Panc1 (cell line): ENCODE results near the gene CCDC172. TPM values are rescaled to one million over a fixed set of nuclear protein-coding genes. Genes with fewer than 3 reads are reported as not detected.

Experiments used
- ATAC-seq: fragments of 200-7000 bp; cut with Tn5 transposase; 2 replicates; pipeline ENCODE4 v1.9.1; 2020; ENCODE audit warnings: mild to moderate bottlenecking, moderate library complexity
- BruUV-seq: library from RNA; stranded (reverse); fragments of 400-500 nt; replicated peaks from 2 replicates; lab custom pipeline; 2021; lab: Mats Ljungman, UMichigan
- CTCF ChIA-PET: fragments of 300-600 bp; sonication (Branson Sonifier 250); formaldehyde crosslinking; loops from one replicate; lab custom pipeline; 2022; ENCODE audit warnings: antibody characterized with exemption; lab: Charles Lee
- POLR2A ChIA-PET: fragments of 300-600 bp; sonication (Branson Sonifier 250); formaldehyde crosslinking; loops from one replicate; lab custom pipeline; 2022; ENCODE audit warnings: antibody characterized with exemption; lab: Charles Lee
- DNase-seq: peaks from one replicate; pipeline ENCODE4 v3.0.0-alpha.2; 2010; ENCODE audit warnings: low read depth, low spot score
- H3K27ac ChIP-seq: 2 replicates; pipeline ENCODE4 v1.5.1; 2011; ENCODE audit warnings: mild to moderate bottlenecking, low read length, inconsistent platforms
- H3K27me3 ChIP-seq: fragments of 200-500 bp; sonication (Bioruptor generic); 2 replicates; pipeline ENCODE4 v1.6.0; 2014; ENCODE audit warnings: low read length, inconsistent platforms; ENCODE audit not compliant: control insufficient read depth, insufficient read depth
- H3K36me3 ChIP-seq: fragments of 200-500 bp; sonication (Bioruptor generic); 2 replicates; pipeline ENCODE4 v1.5.1; 2014; ENCODE audit warnings: inconsistent platforms, mild to moderate bottlenecking, low read length, moderate library complexity; ENCODE audit not compliant: control insufficient read depth, insufficient read depth
- H3K4me1 ChIP-seq: 2 replicates; pipeline ENCODE4 v1.5.1; 2011; ENCODE audit warnings: inconsistent platforms, mild to moderate bottlenecking, low read length, moderate library complexity; ENCODE audit not compliant: control insufficient read depth, insufficient read depth
- H3K4me3 ChIP-seq, 2 experiments: 2 replicates each; pipeline ENCODE4 v1.5.1; 2011 to 2012; ENCODE audit warnings: low read depth in 2 of 2, low read length in 2 of 2, mild to moderate bottlenecking in 2 of 2, inconsistent platforms in 1 of 2, moderate library complexity in 1 of 2
- H3K9me3 ChIP-seq: fragments of 200-500 bp; sonication (Bioruptor generic); 2 replicates; pipeline ENCODE4 v1.5.1; 2014; ENCODE audit warnings: low read depth, mild to moderate bottlenecking, inconsistent platforms, low read length, moderate library complexity; ENCODE audit not compliant: control insufficient read depth, insufficient read depth
- CTCF ChIP-seq: fragments of 450-650 bp; IDR thresholded peaks from 2 replicates; pipeline ENCODE4 v1.5.1; 2017; ENCODE audit warnings: mild to moderate bottlenecking
- POLR2AphosphoS5 ChIP-seq: IDR thresholded peaks from 2 replicates; pipeline ENCODE4 v1.6.1; 2012; ENCODE audit warnings: mild to moderate bottlenecking, low read depth, low read length, moderate library complexity
- REST ChIP-seq, 2 experiments: IDR thresholded peaks; 2 replicates each; pipeline ENCODE4 v1.6.1; 2011 to 2012; ENCODE audit warnings: low read depth in 2 of 2, control low read depth in 1 of 2, low read length in 1 of 2, mild to moderate bottlenecking in 1 of 2, moderate library complexity in 1 of 2; ENCODE audit not compliant: insufficient read depth in 1 of 2
- SIN3A ChIP-seq: IDR thresholded peaks from 2 replicates; pipeline ENCODE4 v1.6.1; 2012; ENCODE audit warnings: low read depth, mild to moderate bottlenecking, low read length, moderate library complexity, borderline replicate concordance; ENCODE audit not compliant: insufficient read depth
- TCF7L2 ChIP-seq: IDR thresholded peaks from 2 replicates; pipeline ENCODE4 v1.6.1; 2011; ENCODE audit warnings: mild to moderate bottlenecking, low read depth, low read length, inconsistent platforms
- in situ Hi-C: cut with HindIII; loops from 2 replicates; pipeline ENCODE4 v1.10.0; 2016; ENCODE audit warnings: low sequenced_read_pairs, low pct_unique_long_range_greater_than_20kb
- intact Hi-C: fragments of 100-400 bp; cut with micrococcal nuclease; formaldehyde crosslinking; loops from one replicate; pipeline ENCODE4 v1.10.0; 2022; ENCODE audit not compliant: unreplicated experiment
- total RNA-seq: library from RNA; stranded (reverse); gene quantifications from one replicate; pipeline ENCODE4 v1.2.1, GENCODE V29; 2021; ENCODE audit not compliant: unreplicated experiment

The CCDC172 gene
- total RNA-seq, 1 experiment from 2014 or later, result not detected

- ATAC-seq (no peak), DNase-seq (no peak)
- H3K27me3 ChIP-seq, result no peaks in the 10 kb centered on the region; the same call in 1 of the 2 replicates
- H3K9me3 ChIP-seq, result no peaks in the 10 kb centered on the region
- ChIA-PET POLR2A (no interaction called here), CTCF (interaction anchor here (0.6 kb wide), 1 partner anchor 95 kb away, joined by 3 read pairs; no protein-coding TSS in a partner anchor)
- in situ Hi-C loops (no loop called here), intact Hi-C loops (loop anchor here (5.0 to 10.0 kb wide), 3 partner anchors 854 to 1112 kb away; no protein-coding TSS in a partner anchor)
- H3K27ac ChIP-seq, result no peak overlapping the region
- no peaks in the 10 kb centered on the region for H3K36me3 ChIP-seq
- no peak for TF ChIP-seq SIN3A
- no peak for TF ChIP-seq CTCF
- TF ChIP-seq POLR2AphosphoS5, result no peak
- no peak for TF ChIP-seq REST (IDR thresholded peaks at IDR 0.05; ENCODE audit: insufficient read depth in 1 of 2, low read depth in 2 of 2, low read length in 1 of 2)
- TF ChIP-seq TCF7L2, result no peak
- no peaks in the 10 kb centered on the region for H3K4me1 ChIP-seq
- no TSS peak for BruUV-seq
- no peak overlapping the region for H3K4me3 ChIP-seq
Measured at GRCh38 chr10:116286626-116287200, 37.5 kb upstream of the CCDC172 start.

GRCh38 chr10:116287906-116288501, 36.2 kb upstream of the CCDC172 start:
- Histone ChIP-seq H3K27me3 (no peaks in the 10 kb centered on the region; the same call in 1 of the 2 replicates), H3K36me3 (no peaks in the 10 kb centered on the region), H3K9me3 (no peaks in the 10 kb centered on the region), H3K4me1 (no peaks in the 10 kb centered on the region), H3K4me3 (no peak overlapping the region), H3K27ac (no peak overlapping the region)
- no TSS peak for BruUV-seq
- intact Hi-C loops (loop anchor here (1.0 to 10.0 kb wide), 5 partner anchors 489 to 1113 kb away; no protein-coding TSS in a partner anchor), in situ Hi-C loops (no loop called here)
- TF ChIP-seq CTCF, result peak; percentile 84
- TF ChIP-seq REST (IDR thresholded peaks at IDR 0.05; ENCODE audit: insufficient read depth in 1 of 2, low read depth in 2 of 2, low read length in 1 of 2), result no peak
- CTCF ChIA-PET, result interaction anchor here (0.6 to 1.2 kb wide), 2 partner anchors 856 to 883 kb away, joined by 3 to 4 read pairs; no protein-coding TSS in a partner anchor
- POLR2A ChIA-PET, result no interaction called here
- peak; percentile 72; the same call in 1 of the 2 replicates for ATAC-seq
- peak; percentile 13 for DNase-seq
